NCI-H146 (cell line): ENCODE results near the gene LAMC1.
"Not testable (repeated sequence)": the region's sequence is repeated elsewhere in the genome, so short reads cannot be mapped to it uniquely, and the experiment has no call there.

ENCODE experiments used
- DNase-seq: peaks from one replicate; lab custom pipeline; 2025; lab: John Stamatoyannopoulos, UW

The LAMC1 gene

GRCh38 chr1:183043872-183044854 lies 20.9 kb downstream of the LAMC1 start:
- DNase-seq, result no peak

GRCh38 chr1:183044893-183045649 lies 21.9 kb downstream of the LAMC1 start:
- DNase-seq, result no peak

DNA sequence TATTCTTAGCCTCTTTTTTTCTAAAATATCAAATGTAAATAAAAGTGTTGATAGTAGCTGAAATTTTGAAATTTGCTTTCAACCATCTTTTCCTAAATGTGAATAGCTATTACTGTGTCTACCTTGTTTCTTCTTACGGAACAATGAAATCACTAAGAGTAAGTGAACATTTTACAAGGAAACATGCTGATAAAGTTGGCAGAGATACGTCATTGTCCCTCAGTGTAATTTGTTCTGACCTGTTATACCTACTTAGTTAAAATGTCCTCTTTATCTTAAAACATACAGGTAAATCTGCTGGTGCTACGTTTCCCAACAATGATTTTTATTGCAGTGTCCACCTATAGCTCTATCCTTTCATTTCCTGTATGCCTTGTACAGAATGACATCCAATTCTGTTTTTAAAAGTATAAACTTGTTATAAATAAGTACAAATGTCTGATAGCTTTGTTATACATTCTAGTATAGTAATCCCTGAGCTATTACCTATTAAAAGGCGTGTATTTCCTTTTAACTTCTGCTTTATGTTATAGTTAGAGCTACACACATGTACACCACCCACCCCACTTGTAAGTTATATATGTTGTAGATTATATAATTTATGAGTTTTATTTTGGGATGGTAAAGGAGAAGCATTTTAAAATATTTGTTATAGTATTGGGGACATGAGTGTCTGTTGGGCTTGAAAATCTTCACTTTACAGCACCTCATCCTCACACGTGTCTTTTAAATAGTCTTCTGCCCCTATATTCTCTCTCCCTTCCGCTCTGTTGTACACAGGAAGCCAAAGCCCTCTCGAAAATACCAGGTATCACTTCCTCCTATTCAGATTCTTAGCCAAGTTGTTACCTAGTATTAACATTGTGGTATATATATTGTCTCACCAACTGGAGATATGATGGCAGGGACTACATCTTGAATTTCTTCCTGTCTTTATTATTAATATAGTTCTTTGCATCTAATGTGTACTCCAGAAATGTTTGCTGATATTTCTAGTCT lies 25.2 kb downstream of the LAMC1 start:
- DNase-seq, result no peak

DNA sequence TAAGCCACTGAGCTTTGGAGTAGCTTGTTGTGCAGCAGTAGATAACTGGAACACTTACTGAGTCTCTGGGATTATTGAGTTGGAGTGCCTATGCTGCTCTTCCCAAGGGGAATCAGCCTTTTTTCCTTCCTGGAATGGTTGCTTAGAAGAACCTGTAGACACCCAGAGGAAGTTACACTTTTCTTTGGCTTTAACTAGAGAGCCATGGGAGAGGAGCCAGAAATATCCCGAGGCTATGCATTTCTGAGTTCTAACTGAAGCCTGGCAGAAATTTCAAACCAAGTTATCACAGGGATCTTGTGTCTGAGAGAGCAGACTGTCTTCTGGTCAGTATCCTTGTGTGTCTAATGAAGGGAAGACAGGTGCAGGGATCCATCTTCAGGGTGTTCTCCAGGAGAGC lies 28.3 kb downstream of the LAMC1 start:
- no peak for DNase-seq

- no peak for DNase-seq
These were observed 29.6 kb downstream of the LAMC1 start for GRCh38 chr1:183052861-183053260.

DNA sequence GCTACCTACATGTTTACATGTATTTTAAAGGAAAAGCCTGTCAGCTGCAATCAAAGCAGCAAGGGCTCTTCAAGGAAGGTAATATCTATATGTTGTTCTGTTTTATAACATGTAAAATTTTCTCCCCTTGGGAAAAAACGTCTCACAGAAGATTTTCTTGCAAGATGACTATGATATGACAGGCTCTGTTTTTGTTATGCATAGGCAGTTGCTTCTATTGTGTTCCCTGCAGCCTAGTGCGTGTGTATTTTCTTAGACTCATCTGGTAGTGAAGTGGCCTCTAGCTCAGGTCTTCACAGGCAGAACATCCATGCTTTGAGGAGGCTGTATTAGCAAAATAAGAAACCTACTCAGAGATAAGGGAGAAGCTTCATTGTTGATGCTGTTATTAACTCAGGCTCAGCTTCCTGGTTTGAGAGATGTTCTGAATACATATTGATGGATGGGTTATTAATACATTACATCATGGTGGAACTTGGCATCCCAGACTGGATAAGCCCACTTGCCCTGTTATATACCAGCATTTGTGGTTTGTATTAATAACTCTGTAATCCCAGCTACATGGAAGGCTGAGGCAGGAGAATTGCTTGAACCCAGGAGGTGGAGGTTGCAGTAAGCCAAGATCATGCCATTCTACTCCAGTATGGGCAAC lies 35.8 kb downstream of the LAMC1 start:
- no peak for DNase-seq

- no peak for DNase-seq
These were observed 38.0 kb downstream of the LAMC1 start for GRCh38 chr1:183061194-183061593.

DNA sequence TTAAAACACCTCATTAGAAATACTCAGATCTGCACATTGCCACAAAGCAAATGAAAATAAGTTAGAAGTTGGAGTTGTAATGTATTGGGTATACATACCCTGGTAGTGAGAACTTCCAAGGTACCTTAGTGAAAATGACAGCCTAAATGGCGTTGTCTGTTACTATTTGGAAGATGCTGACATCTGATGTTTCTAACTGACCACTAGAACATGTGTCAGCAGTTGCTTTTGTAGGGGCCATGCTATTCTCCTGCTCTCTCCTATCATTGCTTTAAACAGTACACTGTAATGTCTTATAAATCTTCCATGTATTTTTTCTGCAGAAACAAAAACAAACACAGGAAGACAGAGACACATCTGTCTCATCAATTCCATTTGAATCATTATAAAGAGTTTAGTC lies 40.1 kb downstream of the LAMC1 start:
- DNase-seq, result no peak

DNA sequence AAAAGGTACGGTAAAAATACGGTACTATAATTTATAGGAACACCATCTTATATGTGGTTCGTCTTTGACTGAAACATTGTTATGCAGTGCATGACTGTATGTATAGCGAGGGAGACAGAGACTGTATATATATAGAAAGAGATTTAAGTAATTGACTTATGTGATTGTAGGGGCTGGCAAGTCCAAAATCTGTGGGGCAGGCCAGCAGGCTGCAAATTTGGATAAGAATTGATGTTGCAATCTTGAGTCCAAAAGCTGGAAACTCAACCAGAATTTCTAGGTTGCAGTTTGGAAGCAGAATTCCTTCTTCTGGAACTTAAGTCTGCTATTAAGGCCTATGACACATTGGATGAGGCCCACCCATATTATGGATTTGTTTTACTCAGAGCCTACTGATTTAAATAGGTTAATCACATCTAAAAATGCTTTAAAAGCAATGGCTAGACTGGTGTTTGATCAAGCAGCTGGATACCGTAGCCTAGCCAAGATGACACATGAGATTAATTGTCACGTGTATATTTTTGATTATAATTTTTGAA lies 42.0 kb downstream of the LAMC1 start:
- no peak for DNase-seq

GRCh38 chr1:183066432-183066831 lies 43.2 kb downstream of the LAMC1 start:
- not testable (repeated sequence) for DNase-seq

- no peak for DNase-seq
These were observed 46.5 kb downstream of the LAMC1 start for GRCh38 chr1:183069562-183070216.

GRCh38 chr1:183070234-183070922 lies 47.2 kb downstream of the LAMC1 start:
- no peak for DNase-seq

DNA sequence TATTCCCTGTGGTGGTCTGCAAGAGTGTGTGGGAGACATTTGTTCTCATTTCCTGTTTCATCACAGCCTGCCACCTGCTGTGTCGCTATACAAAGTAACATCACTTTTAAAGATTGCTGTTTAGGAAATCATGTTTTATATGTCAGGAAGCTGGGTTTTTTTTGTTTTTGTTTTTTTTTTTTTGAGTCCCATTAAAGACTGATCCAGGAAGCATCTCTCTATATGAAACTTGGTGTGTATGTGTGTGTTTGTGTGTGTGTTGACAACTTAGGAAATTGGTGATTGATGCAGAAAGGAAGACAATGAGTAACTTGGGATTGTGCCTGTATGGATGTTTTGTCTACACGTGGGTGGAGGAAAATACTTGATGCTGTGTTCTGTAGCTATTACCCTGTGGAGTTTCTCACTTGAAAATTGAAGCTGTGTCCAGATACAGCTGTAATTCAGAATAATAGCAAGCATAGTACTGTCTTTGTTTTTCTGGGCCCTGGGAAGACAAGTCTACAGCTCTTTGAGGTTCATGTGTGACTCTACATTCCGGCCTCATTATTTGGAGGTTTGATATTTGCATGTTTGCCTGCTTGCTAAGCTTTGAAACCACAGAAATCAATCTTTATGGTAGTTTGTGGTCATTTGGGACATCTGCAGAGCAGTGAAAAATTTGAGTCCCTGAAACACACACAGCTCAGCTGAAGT lies 47.9 kb downstream of the LAMC1 start:
- DNase-seq, result peak; percentile 24

- DNase-seq, result not testable (repeated sequence)
These were observed 49.4 kb downstream of the LAMC1 start for GRCh38 chr1:183072595-183072994.

DNA sequence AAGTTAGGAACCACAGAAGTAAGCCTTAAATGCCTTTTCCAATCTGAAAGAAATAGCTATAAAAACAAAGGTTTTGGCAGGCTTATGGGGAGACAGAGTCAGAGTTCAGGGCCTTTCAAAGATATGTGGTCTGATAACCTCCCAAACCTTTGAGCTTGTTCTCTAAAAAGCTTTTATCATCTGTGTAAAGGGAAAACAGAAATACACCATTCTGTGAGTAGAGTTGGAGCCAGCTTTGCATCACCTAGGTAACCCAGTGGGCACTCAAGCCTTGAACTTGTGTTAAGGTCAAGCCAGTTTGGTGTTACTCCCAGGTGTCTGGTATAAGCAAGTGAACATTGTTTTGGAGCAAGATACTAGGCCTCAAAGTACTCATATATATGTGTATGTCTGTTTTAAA lies 50.1 kb downstream of the LAMC1 start:
- DNase-seq, result no peak

DNA sequence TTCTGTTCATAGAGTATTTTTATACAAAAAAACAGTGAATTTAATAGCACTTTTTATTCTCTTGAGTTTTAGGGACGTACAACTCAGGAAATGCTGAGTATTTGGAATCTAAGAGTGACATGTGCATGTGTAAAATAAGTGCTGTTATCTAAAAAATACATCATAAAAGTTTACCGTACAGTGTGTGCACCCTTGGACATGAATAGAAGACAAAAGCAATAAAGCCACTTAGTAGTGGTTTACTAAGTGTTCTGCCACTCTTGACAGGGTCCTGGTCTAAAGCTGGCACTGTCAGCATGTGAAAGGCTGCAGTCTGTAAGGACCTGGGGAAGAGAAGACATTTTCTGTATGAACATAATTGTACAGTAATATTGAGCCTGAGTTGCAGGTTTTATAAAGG lies 51.0 kb downstream of the LAMC1 start:
- no peak for DNase-seq

DNA sequence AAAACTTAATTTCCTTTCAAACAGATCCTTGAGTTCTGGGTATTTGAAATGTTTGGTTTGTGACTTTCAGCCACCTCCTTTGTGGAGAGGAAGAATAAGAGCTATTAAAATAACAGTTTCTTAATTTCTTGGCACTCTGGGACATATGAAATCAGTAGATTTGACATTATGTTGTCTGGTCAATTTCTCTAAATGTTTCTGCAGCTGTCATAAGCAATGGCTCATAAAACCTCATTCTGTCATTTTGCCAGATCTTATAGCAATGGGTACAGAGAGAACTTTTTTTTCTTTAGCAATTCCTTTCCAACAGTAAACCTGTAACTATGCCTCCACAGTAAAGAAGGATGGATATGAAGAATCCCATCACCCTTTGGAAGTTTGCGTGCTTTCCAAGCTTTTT lies 52.6 kb downstream of the LAMC1 start:
- no peak for DNase-seq

- no peak for DNase-seq
These were observed 53.9 kb downstream of the LAMC1 start for GRCh38 chr1:183077097-183077496.

DNA sequence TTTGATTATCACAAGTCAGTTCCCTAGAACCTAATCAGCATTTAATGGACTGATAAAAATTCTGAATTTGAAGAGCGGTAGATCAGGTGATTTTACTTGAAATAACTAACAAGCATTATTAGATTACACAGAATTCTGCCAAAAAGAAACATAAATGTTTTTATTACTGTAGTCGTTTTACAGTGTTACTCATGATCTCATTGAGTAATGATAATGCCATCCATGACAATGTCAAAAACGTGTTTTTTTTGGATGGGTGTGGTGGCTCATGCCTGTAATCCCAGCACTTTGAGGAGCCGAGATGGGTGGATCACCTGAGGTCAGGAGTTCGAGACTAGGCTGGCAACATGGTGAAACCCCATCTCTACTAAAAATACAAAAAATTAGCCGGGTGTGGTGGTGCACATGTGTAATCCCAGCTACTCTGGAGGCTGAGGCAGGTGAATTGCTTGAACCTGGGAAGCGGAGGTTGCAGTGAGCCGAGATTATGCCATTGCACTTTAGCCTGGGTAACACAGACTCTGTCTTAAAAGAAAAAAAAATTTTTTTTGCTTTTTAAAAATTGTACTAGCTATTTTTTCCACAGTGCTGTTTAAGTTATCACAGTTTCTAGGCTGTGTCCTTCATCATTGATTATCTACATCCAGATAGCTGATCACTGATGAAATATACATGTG lies 56.6 kb downstream of the LAMC1 start:
- no peak for DNase-seq
